Peyer's patch (tissue), 4 donors: ENCODE results near the gene PET100.

Experiments
- POLR2A ChIP-seq, 2 donors: fragments of 450-650 bp; IDR thresholded peaks; one replicate each; pipeline ENCODE4 v1.5.1; 2017; ENCODE audit warnings: antibody characterized with exemption in 2 of 2, mild to moderate bottlenecking in 2 of 2, moderate library complexity in 2 of 2
- TF ChIP-seq, protein P1 (sequence below), 6 experiments: fragments of 450-650 bp in 4 of 6; fragments of 200-600 bp in 2 of 6; sonication (generic) in 1 of 6; IDR thresholded peaks; one replicate each; pipeline ENCODE4 v1.5.1; 2017 to 2019; ENCODE audit warnings: antibody characterized with exemption in 6 of 6, mild to moderate bottlenecking in 3 of 6, moderate library complexity in 1 of 6

DNA sequence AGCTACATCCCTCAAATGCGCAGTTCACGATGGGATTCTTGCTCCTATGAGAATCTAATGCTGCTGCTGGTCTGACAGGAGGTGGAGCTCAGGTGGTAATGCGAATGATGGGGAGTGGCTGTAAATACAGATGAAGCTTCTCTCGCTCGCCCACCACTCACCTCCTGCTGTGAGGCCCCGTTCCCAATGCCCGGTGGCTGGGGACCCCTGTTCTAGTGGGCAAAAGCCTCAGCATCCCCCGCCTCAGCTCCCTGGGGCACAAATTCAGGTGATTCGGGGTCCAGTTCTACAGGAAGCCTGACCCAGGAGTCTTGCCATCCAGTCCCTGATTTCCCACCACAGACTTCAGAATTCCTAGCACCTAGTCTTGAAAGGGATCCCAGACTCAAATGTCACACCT is 42.9 kb downstream of the PET100 start:
- TF ChIP-seq, protein P1, sequence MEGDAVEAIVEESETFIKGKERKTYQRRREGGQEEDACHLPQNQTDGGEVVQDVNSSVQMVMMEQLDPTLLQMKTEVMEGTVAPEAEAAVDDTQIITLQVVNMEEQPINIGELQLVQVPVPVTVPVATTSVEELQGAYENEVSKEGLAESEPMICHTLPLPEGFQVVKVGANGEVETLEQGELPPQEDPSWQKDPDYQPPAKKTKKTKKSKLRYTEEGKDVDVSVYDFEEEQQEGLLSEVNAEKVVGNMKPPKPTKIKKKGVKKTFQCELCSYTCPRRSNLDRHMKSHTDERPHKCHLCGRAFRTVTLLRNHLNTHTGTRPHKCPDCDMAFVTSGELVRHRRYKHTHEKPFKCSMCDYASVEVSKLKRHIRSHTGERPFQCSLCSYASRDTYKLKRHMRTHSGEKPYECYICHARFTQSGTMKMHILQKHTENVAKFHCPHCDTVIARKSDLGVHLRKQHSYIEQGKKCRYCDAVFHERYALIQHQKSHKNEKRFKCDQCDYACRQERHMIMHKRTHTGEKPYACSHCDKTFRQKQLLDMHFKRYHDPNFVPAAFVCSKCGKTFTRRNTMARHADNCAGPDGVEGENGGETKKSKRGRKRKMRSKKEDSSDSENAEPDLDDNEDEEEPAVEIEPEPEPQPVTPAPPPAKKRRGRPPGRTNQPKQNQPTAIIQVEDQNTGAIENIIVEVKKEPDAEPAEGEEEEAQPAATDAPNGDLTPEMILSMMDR (IDR thresholded peaks at IDR 0.05): no peak
- no peak for TF ChIP-seq POLR2A (IDR thresholded peaks at IDR 0.05)
